Stomach (tissue), 9 donors: ENCODE data around the gene RAB6B. TPM values are rescaled to one million over a fixed set of nuclear protein-coding genes. Genes with fewer than 3 reads are reported as not detected.

ENCODE experiments used
- DNase-seq, 2 donors: peaks; one replicate each; pipeline versions ENCODE4 v3.0.0 to v3.0.0-alpha.2; 2013 to 2019
- H3K27ac ChIP-seq, 5 donors: fragments of 200-600 bp in 4 of 5; sonication (generic) in 4 of 5; one replicate each; pipeline ENCODE4 v1.5.1; 2013 to 2019; ENCODE audit warnings: mild to moderate bottlenecking in 1 of 5, moderate library complexity in 1 of 5
- H3K27me3 ChIP-seq, 3 donors: fragments of 200-600 bp; sonication (generic); one replicate each; pipeline ENCODE4 v1.5.1; 2017 to 2019; ENCODE audit warnings: mixed run types in 1 of 3
- H3K36me3 ChIP-seq, 4 donors: fragments of 200-600 bp; sonication (generic); 1 replicate in 3 of 4; 2 replicates in 1 of 4; pipeline ENCODE4 v1.5.1; 2016 to 2019
- H3K4me1 ChIP-seq, 4 donors: fragments of 200-600 bp; sonication (generic); one replicate each; pipeline ENCODE4 v1.5.1; 2016 to 2019
- H3K4me3 ChIP-seq, 4 donors: fragments of 200-600 bp; sonication (generic) in 3 of 4; one replicate each; pipeline ENCODE4 v1.5.1; 2016 to 2019; ENCODE audit warnings: mild to moderate bottlenecking in 1 of 4
- H3K9me3 ChIP-seq, 4 donors: fragments of 200-600 bp; sonication (generic); one replicate each; pipeline ENCODE4 v1.5.1; 2016 to 2019
- EP300 ChIP-seq: sonication (generic); formaldehyde crosslinking; IDR thresholded peaks from one replicate; pipeline ENCODE4 v1.6.1; 2017; ENCODE audit warnings: antibody characterized with exemption
- POLR2A ChIP-seq, 4 donors: fragments of 450-650 bp; IDR thresholded peaks; one replicate each; pipeline ENCODE4 v1.6.1; 2016; ENCODE audit warnings: antibody characterized with exemption in 4 of 4, control low read depth in 2 of 4, mild to moderate bottlenecking in 1 of 4, moderate library complexity in 1 of 4
- POLR2AphosphoS5 ChIP-seq, 3 donors: sonication (generic); formaldehyde crosslinking; IDR thresholded peaks; one replicate each; pipeline ENCODE4 v1.6.1; 2016; ENCODE audit warnings: antibody characterized with exemption in 3 of 3
- WGBS, 5 donors: extraction: QIAGEN DNeasy Blood & Tissue Kit in 3 of 5; methylation state at CpG; one replicate each; pipeline versions ENCODE4 v1.1.5 to v1.1.7; 2013 to 2018; 5-methylcytosine and 5-hydroxymethylcytosine counted together
- intact Hi-C: fragments of 100-400 bp; cut with DNase I; formaldehyde crosslinking; loops from one replicate; pipeline ENCODE4 v1.15.1; 2023; ENCODE audit warnings: low total_unique reads
- polyA plus RNA-seq, 3 donors: library from polyadenylated mRNA; stranded (reverse); fragments of 200-250 nt; gene quantifications; one replicate each; pipeline ENCODE4 v1.2.3, GENCODE V29; 2013
- total RNA-seq, 5 donors: library from RNA; depleted of rRNA; stranded (reverse); fragments of >200 nt; gene quantifications; one replicate each; pipeline versions ENCODE4 v1.1.0 to v1.2.3, GENCODE V29; 2014 to 2016
- TF ChIP-seq, protein P1 (sequence below), 7 experiments: fragments of 450-650 bp in 4 of 7; fragments of 200-600 bp in 3 of 7; sonication (generic) in 3 of 7; IDR thresholded peaks; one replicate each; pipeline ENCODE4 v1.5.1; 2016 to 2019; ENCODE audit warnings: antibody characterized with exemption in 7 of 7, control low read depth in 2 of 7, mild to moderate bottlenecking in 1 of 7
- donor health status: healthy with polysubstance abuse.
- donor health status: Bipolar disorder and iron deficiency.
- donor health status: healthy.

RAB6B gene
- total and polyA plus RNA-seq, 8 donors: 0.58 to 7.5 (median 1.9) TPM

DNA sequence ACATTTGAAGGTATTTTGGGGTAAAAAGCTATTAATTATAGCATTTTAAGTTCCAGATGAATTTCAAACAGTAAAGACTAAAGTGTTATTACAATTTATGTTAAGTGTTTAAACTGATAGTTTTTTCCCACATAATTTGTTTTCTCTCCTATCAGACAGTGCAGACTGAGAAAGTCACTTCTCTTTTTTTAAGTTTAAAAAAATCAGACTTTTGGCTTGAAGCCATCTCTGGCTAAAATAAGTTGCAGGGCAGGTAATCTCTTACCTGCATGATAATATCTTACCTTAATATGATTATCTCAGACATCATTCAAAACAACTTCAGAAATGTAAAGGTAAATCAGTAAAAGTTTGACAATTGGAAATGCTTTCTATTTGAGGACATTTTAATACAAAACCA, 21.5 kb upstream of the RAB6B start:
- no peak for TF ChIP-seq POLR2AphosphoS5 (IDR thresholded peaks at IDR 0.05)
- TF ChIP-seq, protein P1, sequence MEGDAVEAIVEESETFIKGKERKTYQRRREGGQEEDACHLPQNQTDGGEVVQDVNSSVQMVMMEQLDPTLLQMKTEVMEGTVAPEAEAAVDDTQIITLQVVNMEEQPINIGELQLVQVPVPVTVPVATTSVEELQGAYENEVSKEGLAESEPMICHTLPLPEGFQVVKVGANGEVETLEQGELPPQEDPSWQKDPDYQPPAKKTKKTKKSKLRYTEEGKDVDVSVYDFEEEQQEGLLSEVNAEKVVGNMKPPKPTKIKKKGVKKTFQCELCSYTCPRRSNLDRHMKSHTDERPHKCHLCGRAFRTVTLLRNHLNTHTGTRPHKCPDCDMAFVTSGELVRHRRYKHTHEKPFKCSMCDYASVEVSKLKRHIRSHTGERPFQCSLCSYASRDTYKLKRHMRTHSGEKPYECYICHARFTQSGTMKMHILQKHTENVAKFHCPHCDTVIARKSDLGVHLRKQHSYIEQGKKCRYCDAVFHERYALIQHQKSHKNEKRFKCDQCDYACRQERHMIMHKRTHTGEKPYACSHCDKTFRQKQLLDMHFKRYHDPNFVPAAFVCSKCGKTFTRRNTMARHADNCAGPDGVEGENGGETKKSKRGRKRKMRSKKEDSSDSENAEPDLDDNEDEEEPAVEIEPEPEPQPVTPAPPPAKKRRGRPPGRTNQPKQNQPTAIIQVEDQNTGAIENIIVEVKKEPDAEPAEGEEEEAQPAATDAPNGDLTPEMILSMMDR (IDR thresholded peaks at IDR 0.05): no peak
- Histone ChIP-seq H3K27me3 (peaks cover 0 to 29% (median 0%) of the 10 kb centered on the region in 3 donors), H3K27ac (no peak overlapping the region), H3K4me3 (no peak overlapping the region), H3K4me1 (peaks cover 0 to 5% (median 0%) of the 10 kb centered on the region in 4 donors), H3K36me3 (no peaks in the 10 kb centered on the region), H3K9me3 (no peaks in the 10 kb centered on the region)
- DNase-seq: no peak
- intact Hi-C loops: no loop called here

DNA sequence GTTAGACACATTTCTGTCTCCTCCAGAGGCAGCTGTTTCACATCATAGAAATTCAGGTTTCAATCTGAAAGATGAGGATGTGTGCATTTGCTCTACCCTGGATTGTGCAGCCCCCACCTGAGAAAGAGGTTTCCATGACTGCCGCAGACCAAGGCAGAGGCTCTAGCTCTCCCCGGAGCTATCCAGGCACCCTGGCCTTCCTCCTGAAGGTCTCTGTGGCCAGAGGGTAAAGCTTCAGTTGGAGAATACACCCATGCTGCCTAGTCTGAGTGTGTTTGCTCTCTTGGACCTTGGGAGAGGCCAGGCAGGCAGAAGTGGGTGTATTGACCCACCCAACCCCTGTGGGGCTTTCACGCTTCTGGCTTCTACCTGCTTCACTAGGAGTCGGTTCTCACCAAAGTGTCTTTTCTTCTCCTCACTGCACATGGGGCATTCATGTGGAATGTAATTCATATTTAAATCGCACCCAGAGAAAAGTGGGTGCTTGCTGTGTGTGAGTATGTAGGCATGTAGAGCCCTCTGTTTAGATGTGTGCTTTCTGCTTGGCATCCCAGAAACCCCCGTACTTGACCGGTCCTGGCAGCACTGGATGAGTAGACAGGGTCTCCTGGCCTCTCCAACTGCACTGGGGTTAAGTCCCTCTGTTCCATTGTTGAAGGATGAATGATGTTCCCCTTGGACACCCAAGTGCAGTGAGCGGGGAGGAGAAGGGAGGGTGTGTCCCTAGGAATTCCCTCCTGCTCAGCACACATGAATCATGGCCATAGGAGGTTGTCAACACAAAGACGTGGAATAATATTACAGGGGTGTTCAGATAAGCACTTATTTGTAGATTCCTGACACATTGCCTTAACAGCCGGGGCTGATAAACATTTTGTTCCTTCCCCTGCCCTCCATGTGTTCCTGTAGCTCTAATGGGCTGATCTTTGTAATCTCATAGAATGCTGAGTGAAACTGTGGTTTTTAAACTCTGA, 20.3 kb upstream of the RAB6B start:
- DNase-seq: peak in 1 of 2 donors; percentile 70
- peaks cover 0 to 5% (median 0%) of the 10 kb centered on the region in 4 donors for H3K4me1 ChIP-seq
- 55 to 71% (median 59%) methylated on average over 9 to 10 of the region's 10 CpGs for WGBS, 5 donors
- intact Hi-C loops: no loop called here
- H3K27me3 ChIP-seq: peaks cover 0 to 34% (median 0%) of the 10 kb centered on the region in 3 donors
- H3K4me3 ChIP-seq: no peak overlapping the region
- H3K27ac ChIP-seq: peak overlapping the region in 1 of 5 donors; percentile 66
- H3K36me3 ChIP-seq: no peaks in the 10 kb centered on the region
- peak in 1 of 3 donors; percentile 50 for TF ChIP-seq POLR2AphosphoS5 (IDR thresholded peaks at IDR 0.05)
- no peak for TF ChIP-seq POLR2A (IDR thresholded peaks at IDR 0.05)
- TF ChIP-seq, protein P1 (IDR thresholded peaks at IDR 0.05): no peak
- no peaks in the 10 kb centered on the region for H3K9me3 ChIP-seq

DNA sequence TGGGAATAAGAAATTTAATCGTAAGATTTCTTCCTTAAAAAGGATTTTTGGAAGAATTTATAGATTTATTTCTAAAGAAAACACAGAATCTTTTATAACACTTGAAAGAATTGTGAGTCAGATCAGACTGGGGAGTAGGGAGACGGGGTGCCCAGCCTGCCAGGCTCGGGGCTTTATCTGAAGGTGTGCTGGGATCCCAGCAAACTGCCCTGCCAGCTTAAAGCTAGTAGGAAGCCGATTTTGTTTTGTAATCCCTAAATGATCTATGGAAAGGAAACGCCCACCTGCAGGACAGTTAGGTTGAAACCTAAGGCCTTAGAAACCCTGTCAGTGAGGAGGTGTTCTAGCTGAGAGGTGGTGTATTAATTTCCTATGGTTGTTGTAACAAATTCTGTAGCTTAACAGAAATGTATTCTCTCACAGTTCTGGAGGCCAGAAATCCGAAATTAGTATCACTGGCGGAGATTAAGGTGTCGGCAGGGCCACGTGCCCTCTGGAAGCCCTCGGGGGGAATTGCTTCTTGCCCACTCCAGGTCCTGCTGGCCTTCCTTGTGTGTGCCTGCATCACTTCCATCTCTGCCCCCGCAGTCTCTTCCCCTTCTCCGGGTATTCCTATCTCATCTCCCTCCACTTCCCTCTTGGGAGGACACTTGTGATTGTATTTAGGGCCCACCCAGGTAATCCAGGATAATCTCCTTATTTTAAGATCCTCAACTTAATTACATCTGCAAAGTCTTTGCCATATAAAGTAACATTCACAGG, 19.3 kb upstream of the RAB6B start:
- WGBS, 5 donors: 76 to 83% (median 82%) methylated on average over 12 of the region's 12 CpGs
- TF ChIP-seq POLR2A (IDR thresholded peaks at IDR 0.05): no peak
- TF ChIP-seq POLR2AphosphoS5 (IDR thresholded peaks at IDR 0.05): no peak
- TF ChIP-seq EP300: no peak
- TF ChIP-seq, protein P1 (IDR thresholded peaks at IDR 0.05): no peak
- Histone ChIP-seq H3K4me1 (peaks cover 0 to 5% (median 0%) of the 10 kb centered on the region in 4 donors), H3K27ac (no peak overlapping the region), H3K27me3 (peaks cover 0 to 34% (median 0%) of the 10 kb centered on the region in 3 donors), H3K4me3 (no peak overlapping the region), H3K9me3 (no peaks in the 10 kb centered on the region), H3K36me3 (no peaks in the 10 kb centered on the region)
- DNase-seq: no peak
- intact Hi-C loops: no loop called here

DNA sequence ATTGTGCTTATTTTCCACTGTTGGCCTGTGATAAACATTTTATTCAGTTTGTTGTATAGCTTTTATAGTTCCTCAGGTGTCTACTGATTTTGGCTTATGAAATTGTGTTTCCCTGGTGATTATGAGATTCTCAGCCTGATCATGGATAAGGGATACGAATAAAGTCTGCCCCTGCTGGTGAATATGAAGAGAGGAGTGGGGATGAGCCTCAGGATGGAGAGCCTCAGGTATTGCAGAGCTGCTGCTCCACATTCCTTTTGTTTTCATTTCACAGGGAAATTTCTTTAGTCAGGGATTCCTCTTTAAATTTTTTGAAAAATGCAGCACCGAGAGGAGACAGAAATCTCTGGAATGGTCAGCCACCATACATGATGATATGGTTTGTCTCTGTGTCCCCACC, 14.7 kb upstream of the RAB6B start:
- Histone ChIP-seq H3K36me3 (no peaks in the 10 kb centered on the region), H3K27me3 (peaks cover 0 to 22% (median 0%) of the 10 kb centered on the region in 3 donors), H3K4me1 (no peaks in the 10 kb centered on the region), H3K27ac (no peak overlapping the region), H3K9me3 (no peaks in the 10 kb centered on the region), H3K4me3 (no peak overlapping the region)
- intact Hi-C loops: no loop called here
- DNase-seq: no peak
- 64 to 75% (median 73%) methylated on average over 2 of the region's 2 CpGs for WGBS, 5 donors
- TF ChIP-seq POLR2A (IDR thresholded peaks at IDR 0.05): no peak
- no peak for TF ChIP-seq EP300
- TF ChIP-seq, protein P1 (IDR thresholded peaks at IDR 0.05): no peak
- no peak for TF ChIP-seq POLR2AphosphoS5 (IDR thresholded peaks at IDR 0.05)
